Loucy (cell line): ENCODE results near the gene SPOCK3.

ENCODE experiments used
- H2AFZ ChIP-seq: fragments of 200-600 bp; sonication (generic); 2 replicates; pipeline ENCODE4 v1.6.0; 2016; ENCODE audit warnings: antibody characterized with exemption, mild to moderate bottlenecking, low read length, moderate library complexity
- H3F3A ChIP-seq: fragments of 200-600 bp; 2 replicates; pipeline ENCODE4 v1.6.0; 2016; ENCODE audit warnings: antibody characterized with exemption, low read depth, mild to moderate bottlenecking
- H3K27me3 ChIP-seq: fragments of 200-600 bp; sonication (generic); 2 replicates; pipeline ENCODE4 v1.6.1; 2014; ENCODE audit warnings: low read length, mild to moderate bottlenecking; ENCODE audit not compliant: insufficient read depth, poor library complexity, severe bottlenecking
- H3K36me3 ChIP-seq: fragments of 200-600 bp; sonication (generic); 2 replicates; pipeline ENCODE4 v1.6.1; 2016; ENCODE audit warnings: low read length; ENCODE audit not compliant: insufficient read depth
- H3K4me1 ChIP-seq: fragments of 200-600 bp; sonication (generic); 2 replicates; pipeline ENCODE4 v1.5.1; 2014; ENCODE audit warnings: low read length, mild to moderate bottlenecking; ENCODE audit not compliant: insufficient read depth, poor library complexity, severe bottlenecking
- H3K4me2 ChIP-seq: fragments of 200-600 bp; sonication (generic); 2 replicates; pipeline ENCODE4 v1.6.0; 2014; ENCODE audit warnings: antibody characterized with exemption, low read length, low read depth, mild to moderate bottlenecking; ENCODE audit not compliant: poor library complexity, severe bottlenecking
- H3K4me3 ChIP-seq: fragments of 200-600 bp; sonication (generic); 2 replicates; pipeline ENCODE4 v1.5.1; 2014; ENCODE audit warnings: low read length, mild to moderate bottlenecking, mixed read lengths; ENCODE audit not compliant: poor library complexity, severe bottlenecking
- H3K79me2 ChIP-seq: fragments of 200-600 bp; sonication (generic); 2 replicates; pipeline ENCODE4 v1.6.1; 2014; ENCODE audit warnings: low read length; ENCODE audit not compliant: insufficient read depth
- H3K9ac ChIP-seq: fragments of 200-600 bp; sonication (generic); 2 replicates; pipeline ENCODE4 v1.6.0; 2014; ENCODE audit warnings: mild to moderate bottlenecking, low read depth, low read length, moderate library complexity; ENCODE audit not compliant: poor library complexity, severe bottlenecking
- H3K9me2 ChIP-seq: fragments of 200-600 bp; sonication (generic); replicated peaks from 2 replicates; pipeline ENCODE4 v1.6.1; 2016; ENCODE audit warnings: low read depth, low read length, mixed read lengths
- H3K9me3 ChIP-seq: fragments of 200-600 bp; sonication (generic); 2 replicates; pipeline ENCODE4 v1.6.1; 2014; ENCODE audit warnings: mild to moderate bottlenecking, antibody characterized with exemption, low read length, low read depth; ENCODE audit not compliant: insufficient read depth
- H4K20me1 ChIP-seq: fragments of 200-600 bp; sonication (generic); 2 replicates; pipeline ENCODE4 v1.6.0; 2014; ENCODE audit warnings: antibody characterized with exemption, low read length, mild to moderate bottlenecking; ENCODE audit not compliant: insufficient read depth, poor library complexity, severe bottlenecking
- CTCF ChIP-seq: fragments of 200-600 bp; sonication (generic); conservative IDR thresholded peaks from 2 replicates; pipeline ENCODE4 v1.5.1; 2014; ENCODE audit warnings: mild to moderate bottlenecking, antibody characterized with exemption, low read length
- EZH2phosphoT487 ChIP-seq: fragments of 200-600 bp; IDR thresholded peaks from 2 replicates; pipeline ENCODE4 v1.6.1; 2018; ENCODE audit warnings: antibody characterized with exemption, mild to moderate bottlenecking, moderate library complexity, borderline replicate concordance

Gene SPOCK3

GRCh38 chr4:167216783-167217182 lies 17.5 kb downstream of the SPOCK3 start:
- no peak overlapping the region for H3K4me3 ChIP-seq
- H3K36me3 ChIP-seq, result no peaks in the 10 kb centered on the region
- H3K9me3 ChIP-seq, result no peaks in the 10 kb centered on the region
- no peaks in the 10 kb centered on the region for H4K20me1 ChIP-seq
- no peak overlapping the region for H3K4me2 ChIP-seq
- no peaks in the 10 kb centered on the region for H3K4me1 ChIP-seq
- H2AFZ ChIP-seq, result no peak overlapping the region
- no peak for TF ChIP-seq EZH2phosphoT487
- no peak for TF ChIP-seq CTCF
- no peaks in the 10 kb centered on the region for H3K27me3 ChIP-seq
- no peaks in the 10 kb centered on the region for H3F3A ChIP-seq
- H3K9me2 ChIP-seq, result no peaks in the 10 kb centered on the region
- no peaks in the 10 kb centered on the region for H3K79me2 ChIP-seq
- no peak overlapping the region for H3K9ac ChIP-seq

- H3K79me2 ChIP-seq, result no peaks in the 10 kb centered on the region
- H3K36me3 ChIP-seq, result no peaks in the 10 kb centered on the region
- no peak overlapping the region for H2AFZ ChIP-seq
- no peaks in the 10 kb centered on the region for H3F3A ChIP-seq
- no peaks in the 10 kb centered on the region for H3K27me3 ChIP-seq
- H3K9me2 ChIP-seq, result no peaks in the 10 kb centered on the region
- no peak overlapping the region for H3K4me3 ChIP-seq
- no peaks in the 10 kb centered on the region for H4K20me1 ChIP-seq
- H3K4me1 ChIP-seq, result no peaks in the 10 kb centered on the region
- no peak overlapping the region for H3K9ac ChIP-seq
- no peak for TF ChIP-seq CTCF
- TF ChIP-seq EZH2phosphoT487, result no peak
- no peaks in the 10 kb centered on the region for H3K9me3 ChIP-seq
- no peak overlapping the region for H3K4me2 ChIP-seq
Measured at GRCh38 chr4:167210166-167210565, 24.1 kb downstream of the SPOCK3 start.

- H3K9me2 ChIP-seq, result no peaks in the 10 kb centered on the region
- H2AFZ ChIP-seq, result no peak overlapping the region
- H3K36me3 ChIP-seq, result no peaks in the 10 kb centered on the region
- no peaks in the 10 kb centered on the region for H3K4me1 ChIP-seq
- no peak overlapping the region for H3K9ac ChIP-seq
- H3K4me2 ChIP-seq, result no peak overlapping the region
- H4K20me1 ChIP-seq, result no peaks in the 10 kb centered on the region
- H3K4me3 ChIP-seq, result no peak overlapping the region
- no peaks in the 10 kb centered on the region for H3F3A ChIP-seq
- H3K27me3 ChIP-seq, result no peaks in the 10 kb centered on the region
- H3K79me2 ChIP-seq, result no peaks in the 10 kb centered on the region
- H3K9me3 ChIP-seq, result no peaks in the 10 kb centered on the region
- TF ChIP-seq CTCF (no peak), EZH2phosphoT487 (no peak)
Measured at GRCh38 chr4:167196344-167197012, 37.8 kb downstream of the SPOCK3 start.
